K562 (cell line): ENCODE data around the gene SLC35E1. TPM values are rescaled to one million over a fixed set of nuclear protein-coding genes. Genes with fewer than 3 reads are reported as not detected.
A peak's percentile ranks its signal among the peaks of the same experiment; 100 is the strongest.

Experiments used
- ATAC-seq: fragments of 200-7000 bp; cut with Tn5 transposase; 3 replicates; pipeline ENCODE4 v1.9.1; 2020; ENCODE audit warnings: moderate library complexity
- BruUV-seq: library from RNA; stranded (reverse); fragments of 400-500 nt; replicated peaks from 2 replicates; lab custom pipeline; 2021; lab: Mats Ljungman, UMichigan
- CTCF ChIA-PET: fragments of 300-600 bp; formaldehyde crosslinking; extraction: SDS; loops from one replicate; lab custom pipeline; 2021; ENCODE audit warnings: low intra/inter-chr PET ratio; lab: Yijun Ruan, JAX
- POLR2A ChIA-PET: fragments of 300-600, 350-650 bp; sonication (Branson Sonifier 250); formaldehyde crosslinking; extraction: SDS; loops from one replicate; lab custom pipeline; 2021; ENCODE audit warnings: antibody characterized with exemption, inconsistent platforms; lab: Yijun Ruan, JAX
- DNase-seq, 4 experiments: peaks; one replicate each; pipeline versions ENCODE4 v3.0.0 to v3.0.0-alpha.2; 2011 to 2018; ENCODE audit warnings: low spot score in 3 of 4, mixed read lengths in 3 of 4; ENCODE audit errors: extremely low read depth in 1 of 4
- FAIRE-seq: peaks from 2 replicates; lab custom pipeline; 2011; peaks lifted over from hg19 to GRCh38; lab: Jason Lieb, UNC
- H2AFZ ChIP-seq: 2 replicates; pipeline ENCODE4 v1.6.0; 2011; ENCODE audit warnings: low read depth, low read length, control low read depth, inconsistent platforms
- H3K27ac ChIP-seq: fragments of 200-600 bp; 3 replicates; pipeline ENCODE4 v1.8.0; 2011; ENCODE audit warnings: low read depth, mild to moderate bottlenecking, control low read depth, inconsistent platforms, low read length, moderate library complexity, mixed read lengths; ENCODE audit errors: extremely low read depth
- H3K27me3 ChIP-seq, 2 experiments: fragments of 300-600 bp in 1 of 2; 2 replicates in 1 of 2; 3 replicates in 1 of 2; pipeline versions ENCODE4 v1.6.0 to v1.8.0; 2011; ENCODE audit warnings: inconsistent platforms in 2 of 2, low read length in 2 of 2, mild to moderate bottlenecking in 1 of 2, mixed read lengths in 1 of 2, moderate library complexity in 1 of 2; ENCODE audit not compliant: control insufficient read depth in 2 of 2, insufficient read depth in 2 of 2
- H3K36me3 ChIP-seq: fragments of 300-600 bp; 3 replicates; pipeline ENCODE4 v1.8.0; 2011; ENCODE audit warnings: mild to moderate bottlenecking, low read length, inconsistent platforms; ENCODE audit not compliant: control insufficient read depth, insufficient read depth
- H3K4me1 ChIP-seq, 2 experiments: fragments of 200-600 bp in 1 of 2; replicated peaks in 1 of 2; 2 replicates in 1 of 2; 3 replicates in 1 of 2; pipeline versions ENCODE4 v1.5.1 to v1.8.0; 2011; ENCODE audit warnings: inconsistent platforms in 2 of 2, low read length in 2 of 2, mild to moderate bottlenecking in 1 of 2, mixed read lengths in 1 of 2, moderate library complexity in 1 of 2; ENCODE audit not compliant: control insufficient read depth in 2 of 2, insufficient read depth in 2 of 2
- H3K4me2 ChIP-seq: 2 replicates; pipeline ENCODE4 v1.6.1; 2011; ENCODE audit warnings: low read length, control low read depth, inconsistent platforms, mixed read lengths; ENCODE audit not compliant: insufficient read depth
- H3K4me3 ChIP-seq: fragments of 200-600 bp; sonication (generic), shearing (Covaris generic); 2 replicates; pipeline ENCODE4 v1.5.1; 2016; ENCODE audit warnings: control low read depth, inconsistent platforms
- H3K79me2 ChIP-seq: fragments of 200-600 bp; 3 replicates; pipeline ENCODE4 v1.8.0; 2011; ENCODE audit warnings: low read length, inconsistent platforms; ENCODE audit not compliant: control insufficient read depth, insufficient read depth
- H3K9ac ChIP-seq, 2 experiments: 2 replicates each; pipeline versions ENCODE4 v1.6.0 to v1.6.1; 2011; ENCODE audit warnings: low read depth in 2 of 2, low read length in 2 of 2, control low read depth in 1 of 2, inconsistent platforms in 1 of 2, mild to moderate bottlenecking in 1 of 2, mixed read lengths in 1 of 2; ENCODE audit not compliant: insufficient read depth in 1 of 2
- H3K9me1 ChIP-seq: one replicate; pipeline ENCODE4 v1.6.0; 2011; ENCODE audit warnings: inconsistent platforms, mild to moderate bottlenecking, low read length, moderate library complexity; ENCODE audit not compliant: control insufficient read depth, insufficient read depth
- H3K9me3 ChIP-seq: replicated peaks from 2 replicates; pipeline ENCODE4 v1.5.1; 2011; ENCODE audit warnings: low read depth, low read length, inconsistent platforms; ENCODE audit not compliant: control insufficient read depth, insufficient read depth
- H4K20me1 ChIP-seq: replicated peaks from 2 replicates; pipeline ENCODE4 v1.6.1; 2011; ENCODE audit warnings: low read length, inconsistent platforms, mixed read lengths; ENCODE audit not compliant: control insufficient read depth, insufficient read depth
- CBFA2T3 ChIP-seq: fragments of 450-650 bp; IDR thresholded peaks from 2 replicates; pipeline ENCODE4 v1.6.1; 2017
- CXXC5 ChIP-seq: fragments of 250-450 bp; sonication (Bioruptor Pico); IDR thresholded peaks from 2 replicates; pipeline ENCODE4 v1.8.0; 2022; ENCODE audit warnings: inconsistent platforms, mild to moderate bottlenecking, moderate library complexity
- FOXM1 ChIP-seq, 2 experiments: fragments of 450-650 bp in 1 of 2; sonication (generic) in 1 of 2; formaldehyde crosslinking in 1 of 2; IDR thresholded peaks; 2 replicates each; pipeline versions ENCODE4 v1.6.1 to v1.9.0; 2017 to 2022; ENCODE audit warnings: low read depth in 2 of 2, mild to moderate bottlenecking in 2 of 2, missing genetic modification reagents in 1 of 2, moderate library complexity in 1 of 2
- JUND ChIP-seq, 2 experiments: IDR thresholded peaks; 2 replicates in 1 of 2; 3 replicates in 1 of 2; pipeline ENCODE4 v1.6.1; 2011; ENCODE audit warnings: borderline replicate concordance in 2 of 2, low read depth in 2 of 2, low read length in 2 of 2, improper control_type of control experiment in 1 of 2, missing biosample characterization in 1 of 2, missing genetic modification characterization in 1 of 2, missing genetic modification reagents in 1 of 2
- KDM2B ChIP-seq: fragments of 250-450 bp; sonication (Bioruptor Pico); IDR thresholded peaks from 2 replicates; pipeline ENCODE4 v1.8.0; 2021; ENCODE audit warnings: mild to moderate bottlenecking, moderate library complexity
- TCF3 ChIP-seq: sonication (generic); formaldehyde crosslinking; IDR thresholded peaks from 2 replicates; pipeline ENCODE4 v1.4.0; 2020; ENCODE audit warnings: mild to moderate bottlenecking, missing genetic modification reagents
- ZNF282 ChIP-seq: sonication (generic); formaldehyde crosslinking; IDR thresholded peaks from 2 replicates; pipeline ENCODE4 v1.8.1; 2023; ENCODE audit warnings: missing genetic modification reagents
- WGBS: fragments of 100-300 bp; shearing (Covaris generic); methylation state at CpG from one replicate; pipeline ENCODE4 v1.1.6; 2016; ENCODE audit warnings: low coverage, mixed read lengths; ENCODE audit not compliant: insufficient coverage; ENCODE audit errors: missing lambda C conversion rate; 5-methylcytosine and 5-hydroxymethylcytosine counted together
- in situ Hi-C: fragments of 300-500 bp; cut with MboI; formaldehyde crosslinking; loops from 4 replicates; pipeline ENCODE4 v1.15.0; 2018; ENCODE audit warnings: inconsistent platforms, mixed read lengths
- intact Hi-C: fragments of 100-400 bp; cut with micrococcal nuclease; formaldehyde crosslinking; loops from 2 replicates; pipeline ENCODE4 v1.14.2; 2022
- polyA plus RNA-seq, 8 experiments: library from polyadenylated mRNA; depleted of rRNA in 4 of 8; stranded (reverse) in 5 of 8; unstranded in 3 of 8; fragments of >200 nt; fragmentation: Nextera tagmentation in 2 of 8; fragmentation: Illumina TruSeq in 1 of 8; extraction: Ambion mirVana in 2 of 8; extraction: Trizol in 1 of 8; gene quantifications; 2 replicates each; pipeline versions ENCODE4 v1.2.1 to v1.2.3, GENCODE V29; 2011 to 2014; ENCODE audit warnings: inconsistent platforms in 1 of 8, missing spikeins in 1 of 8
- total RNA-seq, 7 experiments: library from RNA; depleted of rRNA in 6 of 7; stranded (reverse); fragments of >200 nt in 6 of 7; fragmentation: Illumina TruSeq in 2 of 7; extraction: Trizol in 2 of 7; gene quantifications; 2 replicates each; pipeline versions ENCODE4 v1.2.1 to v1.2.3, GENCODE V29; 2011 to 2021; ENCODE audit warnings: low replicate concordance in 1 of 7
- TF ChIP-seq, protein P1 (sequence below), 2 experiments: fragments of 450-650 bp; formaldehyde crosslinking in 1 of 2; IDR thresholded peaks; 2 replicates each; pipeline versions ENCODE4 v1.4.0 to v1.6.1; 2014 to 2020; ENCODE audit warnings: mild to moderate bottlenecking in 2 of 2, borderline replicate concordance in 1 of 2, low read depth in 1 of 2
- TF ChIP-seq, protein P2 (sequence below): fragments of 450-650 bp; IDR thresholded peaks from 2 replicates; pipeline ENCODE4 v1.6.1; 2016; ENCODE audit warnings: mild to moderate bottlenecking

The SLC35E1 gene
- total and polyA plus RNA-seq, 9 of the 15 experiments (the other 6 are each of a cell fraction or from before 2014, with no cell fraction given) = 15.0 to 40.1 (median 25.7) TPM

DNA sequence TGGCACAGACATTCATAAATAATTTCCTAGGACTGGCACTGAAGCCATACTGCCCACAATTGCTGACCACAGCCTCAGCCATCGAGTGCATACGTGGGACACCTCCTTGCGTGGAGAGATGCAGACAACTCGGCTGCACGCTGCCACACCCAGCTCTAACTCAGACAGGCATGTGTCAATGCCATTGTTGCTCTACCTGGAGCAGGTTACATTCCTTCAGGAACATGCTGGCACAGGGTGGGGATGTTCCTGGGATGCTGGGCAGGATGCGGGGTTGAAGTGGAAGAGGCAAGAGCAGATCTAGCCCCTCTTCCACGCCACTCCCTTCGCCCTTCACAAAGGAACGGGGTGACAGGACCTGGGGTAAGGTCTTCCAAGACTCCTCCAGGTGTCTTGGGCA lies 24.2 kb upstream of the SLC35E1 start:
- Histone ChIP-seq H3K4me1 (peaks cover 0 to 37% of the 10 kb centered on the region in 2 experiments; a peak in 3 of 5 replicates), H3K9me1 (peaks cover 3% of the 10 kb centered on the region), H3K9ac (peak overlapping the region in 1 of 2 experiments; percentile 61; a peak in 2 of 4 replicates), H3K27me3 (no peaks in the 10 kb centered on the region), H3K79me2 (peaks cover 97% of the 10 kb centered on the region), H2AFZ (no peak overlapping the region), H4K20me1 (peaks cover 74% of the 10 kb centered on the region), H3K4me3 (no peak overlapping the region), H3K27ac (no peak overlapping the region), H3K4me2 (no peak overlapping the region), H3K9me3 (no peaks in the 10 kb centered on the region), H3K36me3 (peaks cover 6% of the 10 kb centered on the region; the same call in 2 of the 3 replicates)
- in situ Hi-C loops (no loop called here), intact Hi-C loops (no loop called here)
- no TSS peak for BruUV-seq
- ChIA-PET POLR2A (no interaction called here), CTCF (no interaction called here)
- TF ChIP-seq, protein P1, sequence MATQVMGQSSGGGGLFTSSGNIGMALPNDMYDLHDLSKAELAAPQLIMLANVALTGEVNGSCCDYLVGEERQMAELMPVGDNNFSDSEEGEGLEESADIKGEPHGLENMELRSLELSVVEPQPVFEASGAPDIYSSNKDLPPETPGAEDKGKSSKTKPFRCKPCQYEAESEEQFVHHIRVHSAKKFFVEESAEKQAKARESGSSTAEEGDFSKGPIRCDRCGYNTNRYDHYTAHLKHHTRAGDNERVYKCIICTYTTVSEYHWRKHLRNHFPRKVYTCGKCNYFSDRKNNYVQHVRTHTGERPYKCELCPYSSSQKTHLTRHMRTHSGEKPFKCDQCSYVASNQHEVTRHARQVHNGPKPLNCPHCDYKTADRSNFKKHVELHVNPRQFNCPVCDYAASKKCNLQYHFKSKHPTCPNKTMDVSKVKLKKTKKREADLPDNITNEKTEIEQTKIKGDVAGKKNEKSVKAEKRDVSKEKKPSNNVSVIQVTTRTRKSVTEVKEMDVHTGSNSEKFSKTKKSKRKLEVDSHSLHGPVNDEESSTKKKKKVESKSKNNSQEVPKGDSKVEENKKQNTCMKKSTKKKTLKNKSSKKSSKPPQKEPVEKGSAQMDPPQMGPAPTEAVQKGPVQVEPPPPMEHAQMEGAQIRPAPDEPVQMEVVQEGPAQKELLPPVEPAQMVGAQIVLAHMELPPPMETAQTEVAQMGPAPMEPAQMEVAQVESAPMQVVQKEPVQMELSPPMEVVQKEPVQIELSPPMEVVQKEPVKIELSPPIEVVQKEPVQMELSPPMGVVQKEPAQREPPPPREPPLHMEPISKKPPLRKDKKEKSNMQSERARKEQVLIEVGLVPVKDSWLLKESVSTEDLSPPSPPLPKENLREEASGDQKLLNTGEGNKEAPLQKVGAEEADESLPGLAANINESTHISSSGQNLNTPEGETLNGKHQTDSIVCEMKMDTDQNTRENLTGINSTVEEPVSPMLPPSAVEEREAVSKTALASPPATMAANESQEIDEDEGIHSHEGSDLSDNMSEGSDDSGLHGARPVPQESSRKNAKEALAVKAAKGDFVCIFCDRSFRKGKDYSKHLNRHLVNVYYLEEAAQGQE (IDR thresholded peaks at IDR 0.05; ENCODE audit: borderline replicate concordance) = no peak
- TF ChIP-seq, protein P1 (CRISPR knock-in tag; IDR thresholded peaks at IDR 0.05; ENCODE audit: low read depth) = no peak
- TF ChIP-seq KDM2B (CRISPR knock-in tag) = no peak
- TF ChIP-seq JUND (IDR thresholded peaks at IDR 0.05; ENCODE audit: borderline replicate concordance, low read depth, low read length) = no peak
- TF ChIP-seq JUND (tag; IDR thresholded peaks at IDR 0.05; ENCODE audit: borderline replicate concordance, low read depth, low read length) = no peak
- no peak for TF ChIP-seq CXXC5
- TF ChIP-seq TCF3 = no peak
- TF ChIP-seq FOXM1 (IDR thresholded peaks at IDR 0.05; ENCODE audit: low read depth) = no peak
- TF ChIP-seq FOXM1 (CRISPR knock-in tag; IDR thresholded peaks at IDR 0.05; ENCODE audit: low read depth) = no peak
- no peak for TF ChIP-seq CBFA2T3
- TF ChIP-seq, protein P2, sequence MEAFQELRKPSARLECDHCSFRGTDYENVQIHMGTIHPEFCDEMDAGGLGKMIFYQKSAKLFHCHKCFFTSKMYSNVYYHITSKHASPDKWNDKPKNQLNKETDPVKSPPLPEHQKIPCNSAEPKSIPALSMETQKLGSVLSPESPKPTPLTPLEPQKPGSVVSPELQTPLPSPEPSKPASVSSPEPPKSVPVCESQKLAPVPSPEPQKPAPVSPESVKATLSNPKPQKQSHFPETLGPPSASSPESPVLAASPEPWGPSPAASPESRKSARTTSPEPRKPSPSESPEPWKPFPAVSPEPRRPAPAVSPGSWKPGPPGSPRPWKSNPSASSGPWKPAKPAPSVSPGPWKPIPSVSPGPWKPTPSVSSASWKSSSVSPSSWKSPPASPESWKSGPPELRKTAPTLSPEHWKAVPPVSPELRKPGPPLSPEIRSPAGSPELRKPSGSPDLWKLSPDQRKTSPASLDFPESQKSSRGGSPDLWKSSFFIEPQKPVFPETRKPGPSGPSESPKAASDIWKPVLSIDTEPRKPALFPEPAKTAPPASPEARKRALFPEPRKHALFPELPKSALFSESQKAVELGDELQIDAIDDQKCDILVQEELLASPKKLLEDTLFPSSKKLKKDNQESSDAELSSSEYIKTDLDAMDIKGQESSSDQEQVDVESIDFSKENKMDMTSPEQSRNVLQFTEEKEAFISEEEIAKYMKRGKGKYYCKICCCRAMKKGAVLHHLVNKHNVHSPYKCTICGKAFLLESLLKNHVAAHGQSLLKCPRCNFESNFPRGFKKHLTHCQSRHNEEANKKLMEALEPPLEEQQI = no peak
- TF ChIP-seq ZNF282 (CRISPR knock-in tag) = no peak
- WGBS = 94% methylated on average over 9 of the region's 9 CpGs
- ATAC-seq (no peak), FAIRE-seq (no peak), DNase-seq (no peak)
